Rectal smooth muscle tissue (tissue), 1 donor: Measurements from ENCODE around the gene WDR31.

Experiments
- H3K27ac ChIP-seq: one replicate; pipeline ENCODE4 v1.7.0; 2013; ENCODE audit warnings: low read depth, low read length, inconsistent platforms
- H3K27me3 ChIP-seq: one replicate; pipeline ENCODE4 v1.7.0; 2013; ENCODE audit warnings: low read length; ENCODE audit not compliant: control insufficient read depth, insufficient read depth
- H3K36me3 ChIP-seq: one replicate; pipeline ENCODE4 v1.7.0; 2013; ENCODE audit warnings: low read length; ENCODE audit not compliant: control insufficient read depth, insufficient read depth
- H3K4me1 ChIP-seq: one replicate; pipeline ENCODE4 v1.7.0; 2013; ENCODE audit warnings: low read length; ENCODE audit not compliant: control insufficient read depth, insufficient read depth
- H3K4me3 ChIP-seq: one replicate; pipeline ENCODE4 v1.7.0; 2013; ENCODE audit warnings: low read length
- H3K9ac ChIP-seq: one replicate; pipeline ENCODE4 v1.7.0; 2013; ENCODE audit warnings: low read length

The WDR31 gene

GRCh38 chr9:113316030-113316429 lies 24.0 kb downstream of the WDR31 start:
- Histone ChIP-seq H3K27me3 (no peaks in the 10 kb centered on the region), H3K36me3 (no peaks in the 10 kb centered on the region), H3K27ac (no peak overlapping the region), H3K9ac (no peak overlapping the region), H3K4me1 (no peaks in the 10 kb centered on the region), H3K4me3 (no peak overlapping the region)

- Histone ChIP-seq H3K27ac (no peak overlapping the region), H3K4me3 (no peak overlapping the region), H3K4me1 (no peaks in the 10 kb centered on the region), H3K9ac (no peak overlapping the region), H3K27me3 (no peaks in the 10 kb centered on the region), H3K36me3 (no peaks in the 10 kb centered on the region)
These were observed 24.8 kb downstream of the WDR31 start for GRCh38 chr9:113315231-113315630.

DNA sequence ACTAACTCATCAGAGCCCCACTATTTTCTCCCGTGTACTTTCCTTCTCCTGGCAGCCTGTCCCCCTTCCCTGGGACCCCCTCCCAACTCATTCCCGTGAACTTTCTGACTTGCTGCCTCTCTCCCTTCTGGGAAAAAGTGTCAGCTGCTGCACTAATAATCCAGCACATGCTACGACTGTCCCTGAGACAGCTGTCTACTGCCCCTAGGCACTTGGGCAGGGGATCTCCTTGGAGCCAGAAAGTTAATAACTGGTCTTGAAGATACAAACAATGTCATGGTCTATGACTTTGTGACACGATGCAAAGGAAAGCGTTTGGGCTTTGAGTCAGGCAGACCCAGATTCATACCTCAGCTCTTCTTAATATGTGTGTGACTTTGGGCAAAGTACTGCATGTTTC lies 26.8 kb downstream of the WDR31 start:
- Histone ChIP-seq H3K27me3 (no peaks in the 10 kb centered on the region), H3K4me3 (no peak overlapping the region), H3K36me3 (no peaks in the 10 kb centered on the region), H3K4me1 (no peaks in the 10 kb centered on the region), H3K27ac (no peak overlapping the region), H3K9ac (no peak overlapping the region)

DNA sequence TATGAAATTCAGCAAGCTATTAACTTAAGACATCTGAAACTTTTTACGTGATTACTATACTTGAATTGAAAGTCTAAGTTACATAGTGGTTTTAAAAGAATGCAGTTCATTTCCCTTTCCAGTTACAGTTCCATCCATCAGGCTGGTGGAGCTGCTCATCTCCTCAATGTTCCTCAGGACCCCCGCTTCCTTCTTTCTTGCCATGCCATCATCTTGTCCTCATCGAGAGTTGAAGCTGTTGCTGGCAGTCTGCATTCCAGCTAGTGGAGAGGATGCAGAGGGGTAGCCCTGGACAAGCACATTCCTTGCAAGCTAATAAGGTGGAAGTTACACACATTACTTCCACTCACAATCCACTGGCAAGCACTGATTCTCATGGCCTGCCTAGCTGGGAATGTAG lies 28.1 kb downstream of the WDR31 start:
- Histone ChIP-seq H3K36me3 (no peaks in the 10 kb centered on the region), H3K9ac (no peak overlapping the region), H3K4me1 (no peaks in the 10 kb centered on the region), H3K4me3 (no peak overlapping the region), H3K27ac (no peak overlapping the region), H3K27me3 (no peaks in the 10 kb centered on the region)

DNA sequence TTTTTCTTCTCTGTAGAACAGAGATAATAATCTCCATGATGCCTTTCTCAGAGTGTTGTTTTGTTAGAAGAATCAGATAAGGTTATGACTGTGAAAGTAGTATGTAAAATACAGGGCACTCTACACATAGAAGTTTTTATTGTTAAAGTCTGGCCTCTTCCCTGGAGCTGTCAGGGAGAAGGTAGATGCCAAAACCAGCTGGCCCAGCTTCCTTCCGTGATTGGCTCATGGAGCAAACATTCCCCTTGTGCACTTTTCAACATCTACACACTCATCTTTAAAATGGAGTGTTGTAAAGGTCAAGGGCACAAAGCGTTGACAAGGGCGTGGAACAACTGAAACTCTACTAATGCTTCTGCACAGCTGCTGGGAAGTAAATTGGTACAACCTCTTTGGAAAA lies 29.5 kb downstream of the WDR31 start:
- H3K36me3 ChIP-seq, result no peaks in the 10 kb centered on the region
- H3K27me3 ChIP-seq, result no peaks in the 10 kb centered on the region
- H3K4me3 ChIP-seq, result no peak overlapping the region
- H3K9ac ChIP-seq, result no peak overlapping the region
- no peaks in the 10 kb centered on the region for H3K4me1 ChIP-seq
- no peak overlapping the region for H3K27ac ChIP-seq

DNA sequence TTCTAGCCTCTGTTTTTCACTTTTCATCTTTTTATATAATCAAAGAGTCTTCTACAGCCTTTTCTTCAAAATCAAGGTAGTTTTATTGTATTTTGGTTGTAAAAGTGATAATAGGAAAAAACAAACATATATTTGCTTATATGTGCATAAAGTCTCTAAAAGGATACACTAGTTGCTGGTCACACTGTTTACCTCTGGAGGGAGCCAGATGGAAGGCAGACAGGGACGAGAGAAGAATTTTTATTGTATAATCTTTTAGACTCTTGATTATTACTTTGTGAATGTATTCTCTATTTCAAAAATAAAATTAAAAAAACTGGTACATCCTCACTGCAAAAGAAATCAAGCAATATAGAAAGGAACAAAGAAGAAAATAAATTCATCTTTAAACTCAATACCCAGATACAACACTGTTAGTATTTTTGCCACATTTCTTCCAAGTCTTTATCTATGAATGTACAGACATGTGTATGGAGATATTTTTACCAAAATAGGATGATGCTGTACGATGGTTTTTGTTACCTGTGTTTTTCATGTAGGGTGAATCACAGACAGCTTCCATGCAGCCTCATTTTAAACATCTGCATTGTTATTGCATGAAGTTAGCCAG lies 30.8 kb downstream of the WDR31 start:
- no peak overlapping the region for H3K27ac ChIP-seq
- no peak overlapping the region for H3K4me3 ChIP-seq
- H3K9ac ChIP-seq, result no peak overlapping the region
- H3K36me3 ChIP-seq, result no peaks in the 10 kb centered on the region
- no peaks in the 10 kb centered on the region for H3K4me1 ChIP-seq
- H3K27me3 ChIP-seq, result no peaks in the 10 kb centered on the region

DNA sequence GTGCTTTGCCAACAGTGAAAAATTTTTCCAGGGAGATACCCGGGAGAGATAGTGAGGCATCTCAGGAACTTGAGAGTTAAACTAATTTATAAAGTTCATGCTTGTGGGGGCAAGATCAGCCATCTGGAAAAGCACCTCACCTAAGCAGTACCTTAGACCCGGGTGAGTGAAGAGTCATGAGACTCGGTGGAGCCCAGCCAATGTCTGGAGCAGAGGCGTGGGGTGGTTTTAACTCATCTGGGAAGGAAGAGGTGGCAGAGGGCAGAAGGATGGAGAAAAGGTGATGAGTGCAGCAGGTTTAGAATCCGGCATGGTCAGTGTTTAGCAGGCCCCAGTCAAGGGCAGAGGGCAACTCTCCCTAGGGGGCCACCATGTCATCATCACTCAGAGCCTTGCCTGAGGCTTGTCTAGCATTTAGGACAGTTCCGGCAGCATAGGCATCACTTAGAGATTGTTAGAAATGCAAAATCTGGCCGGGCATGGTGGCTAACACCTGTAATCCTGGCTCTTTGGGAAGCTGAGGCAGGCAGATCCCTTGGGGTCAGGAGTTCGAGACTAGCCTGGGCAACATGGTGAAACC lies 32.6 kb downstream of the WDR31 start:
- no peak overlapping the region for H3K27ac ChIP-seq
- no peaks in the 10 kb centered on the region for H3K36me3 ChIP-seq
- H3K4me3 ChIP-seq, result no peak overlapping the region
- H3K27me3 ChIP-seq, result no peaks in the 10 kb centered on the region
- no peaks in the 10 kb centered on the region for H3K4me1 ChIP-seq
- H3K9ac ChIP-seq, result no peak overlapping the region

DNA sequence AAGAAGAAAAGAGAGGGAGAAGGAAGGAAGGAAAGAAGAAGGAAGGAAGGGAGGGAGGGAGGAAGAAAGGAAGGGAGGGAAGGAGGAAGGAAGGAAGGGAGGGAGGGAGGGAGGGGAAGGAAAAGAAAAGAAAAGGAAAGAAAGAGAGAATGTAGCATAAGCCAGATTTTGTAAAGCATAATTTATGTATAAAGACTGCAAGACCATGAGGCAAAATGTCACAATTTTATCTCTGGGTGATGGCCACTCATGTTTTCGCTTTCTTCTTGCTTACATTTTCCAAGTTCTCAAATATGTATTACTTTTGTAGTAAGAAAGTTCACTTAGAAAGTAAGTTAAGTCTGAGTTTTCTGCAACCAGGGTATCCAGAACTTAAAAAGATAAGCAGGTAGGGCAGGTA lies 33.5 kb downstream of the WDR31 start:
- Histone ChIP-seq H3K36me3 (no peaks in the 10 kb centered on the region), H3K4me3 (no peak overlapping the region), H3K9ac (no peak overlapping the region), H3K4me1 (no peaks in the 10 kb centered on the region), H3K27me3 (no peaks in the 10 kb centered on the region), H3K27ac (no peak overlapping the region)

GRCh38 chr9:113302792-113303418 lies 37.2 kb downstream of the WDR31 start, which contains the start of gene RNF183:
Gene RNF183, minus strand, starts transcription at chr9:113303376. Its CDS starts 5,192 bp downstream, at chr9:113298184.
- Histone ChIP-seq H3K9ac (no peak within 1 kb of the TSS), H3K4me3 (no peak within 1 kb of the TSS), H3K27me3 (no peaks in the 10 kb centered on the region), H3K36me3 (no peaks in the 10 kb centered on the region), H3K27ac (no peak within 1 kb of the TSS), H3K4me1 (no peaks in the 10 kb centered on the region)

GRCh38 chr9:113301548-113301947 lies 38.5 kb downstream of the WDR31 start:
- H3K36me3 ChIP-seq, result no peaks in the 10 kb centered on the region

DNA sequence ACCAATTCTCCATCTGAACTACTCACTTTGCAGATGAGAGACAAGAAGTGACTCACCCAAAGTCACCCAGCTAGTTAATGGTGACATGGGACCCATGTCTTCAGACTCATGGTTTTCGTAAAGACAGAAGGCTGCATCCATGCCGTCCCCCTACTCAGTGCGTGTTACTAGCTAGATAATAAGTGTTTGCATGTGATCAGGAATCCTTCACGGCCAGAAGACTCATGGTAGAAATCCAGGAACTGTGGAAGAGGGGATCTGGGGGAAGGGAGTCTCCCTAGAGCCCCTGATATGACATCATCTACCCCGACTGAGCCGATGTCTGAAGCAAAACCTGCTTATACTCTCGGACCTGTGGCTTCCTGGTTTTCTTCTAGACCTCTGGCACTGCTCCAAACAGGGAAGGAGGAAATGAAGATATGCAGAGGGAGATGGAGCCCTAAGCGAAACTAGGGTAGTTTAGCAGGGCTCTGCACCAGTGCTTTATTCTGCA lies 40.2 kb downstream of the WDR31 start:
- no peaks in the 10 kb centered on the region for H3K27me3 ChIP-seq
- H3K27ac ChIP-seq, result no peak overlapping the region
- H3K4me3 ChIP-seq, result no peak overlapping the region
- no peaks in the 10 kb centered on the region for H3K4me1 ChIP-seq
- no peaks in the 10 kb centered on the region for H3K36me3 ChIP-seq
- H3K9ac ChIP-seq, result no peak overlapping the region

More at GRCh38 chr9:113301548-113301947, 38.5 kb downstream of the WDR31 start:
- Histone ChIP-seq H3K9ac (no peak overlapping the region), H3K4me1 (no peaks in the 10 kb centered on the region), H3K4me3 (no peak overlapping the region), H3K27me3 (no peaks in the 10 kb centered on the region), H3K27ac (no peak overlapping the region)

- Histone ChIP-seq H3K27me3 (no peaks in the 10 kb centered on the region), H3K36me3 (no peaks in the 10 kb centered on the region), H3K4me1 (no peaks in the 10 kb centered on the region), H3K27ac (no peak overlapping the region), H3K4me3 (no peak overlapping the region), H3K9ac (no peak overlapping the region)
These were observed 40.9 kb downstream of the WDR31 start for GRCh38 chr9:113298924-113299770.
